ENCODE measurements around the gene TTR.

The TTR gene

GRCh38 chr18:31634331-31634713, 42.6 kb downstream of the TTR start:
- no peaks in the 10 kb centered on the region for H3K79me2 ChIP-seq (ENCODE audit: low read length)
- no peaks in the 10 kb centered on the region for H3K27me3 ChIP-seq (ENCODE audit: low read depth, low read length)
- H3K9ac ChIP-seq (ENCODE audit: low read length) = no peak overlapping the region
- H2AFZ ChIP-seq (ENCODE audit: low read depth, low read length) = no peak overlapping the region
- no peaks in the 10 kb centered on the region for H4K20me1 ChIP-seq (ENCODE audit: insufficient read depth, low read length)
- TF ChIP-seq EZH2phosphoT487 (IDR thresholded peaks at IDR 0.05; ENCODE audit: low read depth) = no peak
- TF ChIP-seq, protein P1, sequence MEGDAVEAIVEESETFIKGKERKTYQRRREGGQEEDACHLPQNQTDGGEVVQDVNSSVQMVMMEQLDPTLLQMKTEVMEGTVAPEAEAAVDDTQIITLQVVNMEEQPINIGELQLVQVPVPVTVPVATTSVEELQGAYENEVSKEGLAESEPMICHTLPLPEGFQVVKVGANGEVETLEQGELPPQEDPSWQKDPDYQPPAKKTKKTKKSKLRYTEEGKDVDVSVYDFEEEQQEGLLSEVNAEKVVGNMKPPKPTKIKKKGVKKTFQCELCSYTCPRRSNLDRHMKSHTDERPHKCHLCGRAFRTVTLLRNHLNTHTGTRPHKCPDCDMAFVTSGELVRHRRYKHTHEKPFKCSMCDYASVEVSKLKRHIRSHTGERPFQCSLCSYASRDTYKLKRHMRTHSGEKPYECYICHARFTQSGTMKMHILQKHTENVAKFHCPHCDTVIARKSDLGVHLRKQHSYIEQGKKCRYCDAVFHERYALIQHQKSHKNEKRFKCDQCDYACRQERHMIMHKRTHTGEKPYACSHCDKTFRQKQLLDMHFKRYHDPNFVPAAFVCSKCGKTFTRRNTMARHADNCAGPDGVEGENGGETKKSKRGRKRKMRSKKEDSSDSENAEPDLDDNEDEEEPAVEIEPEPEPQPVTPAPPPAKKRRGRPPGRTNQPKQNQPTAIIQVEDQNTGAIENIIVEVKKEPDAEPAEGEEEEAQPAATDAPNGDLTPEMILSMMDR (IDR thresholded peaks at IDR 0.05; ENCODE audit: low read depth, low read length) = no peak
- H3K4me2 ChIP-seq (ENCODE audit: low read length) = no peak overlapping the region
- no peak overlapping the region for H3K4me3 ChIP-seq (ENCODE audit: low read length)
- H3K27ac ChIP-seq (ENCODE audit: low read length) = no peak overlapping the region
- peaks cover 8% of the 10 kb centered on the region for H3K36me3 ChIP-seq (replicated peaks; ENCODE audit: low read depth, low read length)
- no peaks in the 10 kb centered on the region for H3K9me3 ChIP-seq (ENCODE audit: insufficient read depth, low read length)
- peaks cover 24% of the 10 kb centered on the region for H3K4me1 ChIP-seq (ENCODE audit: low read length)

DNA sequence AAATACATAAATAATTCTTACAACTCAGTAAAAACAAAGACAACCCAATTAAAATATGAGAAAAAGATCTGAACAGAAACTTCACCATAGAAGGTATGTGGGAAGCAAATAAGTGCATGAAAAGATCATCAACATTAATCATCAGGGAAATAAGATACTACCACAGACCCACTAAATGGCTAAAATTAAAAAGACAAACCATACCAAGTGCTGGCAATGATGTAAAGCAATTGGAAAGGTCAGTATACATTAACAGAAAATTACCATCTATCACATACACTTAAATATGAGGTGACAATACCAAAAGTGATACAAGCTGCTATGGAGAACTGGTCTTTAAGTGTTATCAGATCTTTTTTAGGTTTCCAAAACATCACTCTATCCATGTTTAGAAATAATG, 44.7 kb downstream of the TTR start:
- Histone ChIP-seq H3K9ac (ENCODE audit: low read length) (no peak overlapping the region), H2AFZ (ENCODE audit: low read depth, low read length) (no peak overlapping the region)

GRCh38 chr18:31637445-31637844, 45.8 kb downstream of the TTR start:
- Histone ChIP-seq H3K79me2 (ENCODE audit: low read length) (no peaks in the 10 kb centered on the region), H3K36me3 (replicated peaks; ENCODE audit: low read depth, low read length) (peaks cover 8% of the 10 kb centered on the region), H3K27ac (ENCODE audit: low read length) (no peak overlapping the region), H2AFZ (ENCODE audit: low read depth, low read length) (no peak overlapping the region), H3K27me3 (ENCODE audit: low read depth, low read length) (no peaks in the 10 kb centered on the region), H3K9me3 (ENCODE audit: insufficient read depth, low read length) (no peaks in the 10 kb centered on the region), H3K4me2 (ENCODE audit: low read length) (no peak overlapping the region), H3K9ac (ENCODE audit: low read length) (no peak overlapping the region), H3K4me3 (ENCODE audit: low read length) (no peak overlapping the region), H3K4me1 (ENCODE audit: low read length) (peaks cover 18% of the 10 kb centered on the region), H4K20me1 (ENCODE audit: insufficient read depth, low read length) (no peaks in the 10 kb centered on the region)
- TF ChIP-seq EZH2phosphoT487 (IDR thresholded peaks at IDR 0.05; ENCODE audit: low read depth) = no peak
- TF ChIP-seq, protein P1 (IDR thresholded peaks at IDR 0.05; ENCODE audit: low read depth, low read length) = no peak

More for the DNA sequence above, 44.7 kb downstream of the TTR start:
- Histone ChIP-seq H3K27me3 (ENCODE audit: low read depth, low read length) (no peaks in the 10 kb centered on the region), H3K27ac (ENCODE audit: low read length) (no peak overlapping the region), H3K79me2 (ENCODE audit: low read length) (no peaks in the 10 kb centered on the region), H3K36me3 (replicated peaks; ENCODE audit: low read depth, low read length) (peaks cover 8% of the 10 kb centered on the region), H4K20me1 (ENCODE audit: insufficient read depth, low read length) (no peaks in the 10 kb centered on the region), H3K4me1 (ENCODE audit: low read length) (peaks cover 24% of the 10 kb centered on the region), H3K4me3 (ENCODE audit: low read length) (no peak overlapping the region), H3K9me3 (ENCODE audit: insufficient read depth, low read length) (no peaks in the 10 kb centered on the region), H3K4me2 (ENCODE audit: low read length) (no peak overlapping the region)
- TF ChIP-seq, protein P1 (IDR thresholded peaks at IDR 0.05; ENCODE audit: low read depth, low read length) = no peak
- no peak for TF ChIP-seq EZH2phosphoT487 (IDR thresholded peaks at IDR 0.05; ENCODE audit: low read depth)

DNA sequence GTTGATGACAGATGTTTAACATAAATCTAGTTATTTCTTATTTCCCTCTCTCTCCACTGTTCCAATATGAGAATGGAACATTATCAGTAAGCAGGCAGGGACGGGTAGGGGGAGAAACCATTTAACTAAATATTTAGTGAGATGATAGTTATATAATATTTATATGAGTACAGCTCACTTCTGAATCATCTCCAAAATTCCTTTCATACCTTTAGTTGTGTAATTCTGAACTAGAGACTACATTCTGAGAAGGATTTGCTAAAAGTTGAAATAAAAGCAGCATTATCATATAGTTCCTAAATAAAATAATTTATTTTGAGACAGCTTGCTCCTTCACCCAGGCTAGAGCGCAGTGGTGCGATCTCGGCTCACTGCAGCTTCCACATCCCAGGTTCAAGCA, 51.3 kb downstream of the TTR start:
- Histone ChIP-seq H4K20me1 (ENCODE audit: insufficient read depth, low read length) (no peaks in the 10 kb centered on the region), H3K36me3 (replicated peaks; ENCODE audit: low read depth, low read length) (no peaks in the 10 kb centered on the region), H3K27ac (ENCODE audit: low read length) (no peak overlapping the region), H3K4me1 (ENCODE audit: low read length) (peaks cover 25% of the 10 kb centered on the region), H3K4me2 (ENCODE audit: low read length) (no peak overlapping the region), H3K9ac (ENCODE audit: low read length) (no peak overlapping the region), H3K27me3 (ENCODE audit: low read depth, low read length) (no peaks in the 10 kb centered on the region), H3K4me3 (ENCODE audit: low read length) (no peak overlapping the region), H3K9me3 (ENCODE audit: insufficient read depth, low read length) (no peaks in the 10 kb centered on the region), H3K79me2 (ENCODE audit: low read length) (no peaks in the 10 kb centered on the region), H2AFZ (ENCODE audit: low read depth, low read length) (no peak overlapping the region)
- TF ChIP-seq EZH2phosphoT487 (IDR thresholded peaks at IDR 0.05; ENCODE audit: low read depth) = no peak
- TF ChIP-seq, protein P1 (IDR thresholded peaks at IDR 0.05; ENCODE audit: low read depth, low read length) = no peak

Data from OCI-LY3 (cell line).